CD4-positive, CD25-positive, alpha-beta regulatory T cell (primary cell): ENCODE results near the gene MLH3. TPM values are rescaled to one million over a fixed set of nuclear protein-coding genes. Genes with fewer than 3 reads are reported as not detected.

Experiments used
- ATAC-seq, 2 donors: fragments of 150-1000 bp; cut with Tn5 transposase; one replicate each; pipeline ENCODE4 v1.10.0; 2021; ENCODE audit warnings: low read depth in 2 of 2, moderate number of reproducible peaks in 2 of 2, moderate library complexity in 1 of 2
- DNase-seq, 3 donors: peaks; one replicate each; pipeline versions ENCODE4 v3.0.0 to v3.0.0-alpha.2; 2012 to 2022; ENCODE audit warnings: mixed read lengths in 1 of 3
- H3K27ac ChIP-seq: one replicate; pipeline ENCODE4 v1.7.0; 2013; ENCODE audit warnings: mild to moderate bottlenecking, low read length; ENCODE audit not compliant: insufficient read depth, poor library complexity, severe bottlenecking
- H3K27me3 ChIP-seq: one replicate; pipeline ENCODE4 v1.7.0; 2013; ENCODE audit warnings: low read length; ENCODE audit not compliant: control insufficient read depth, insufficient read depth
- H3K36me3 ChIP-seq: one replicate; pipeline ENCODE4 v1.7.0; 2013; ENCODE audit warnings: mild to moderate bottlenecking, low read length, moderate library complexity; ENCODE audit not compliant: control insufficient read depth, insufficient read depth
- H3K4me1 ChIP-seq: 2 replicates; pipeline ENCODE4 v1.7.0; 2013; ENCODE audit warnings: mild to moderate bottlenecking, low read length; ENCODE audit not compliant: insufficient read depth, control insufficient read depth, poor library complexity, severe bottlenecking
- H3K4me3 ChIP-seq: one replicate; pipeline ENCODE4 v1.7.0; 2013; ENCODE audit warnings: low read depth, mild to moderate bottlenecking, low read length, moderate library complexity
- H3K9me3 ChIP-seq, 2 experiments: 1 replicate in 1 of 2; 2 replicates in 1 of 2; pipeline ENCODE4 v1.7.0; 2013; ENCODE audit warnings: low read length in 2 of 2, mild to moderate bottlenecking in 1 of 2, moderate library complexity in 1 of 2; ENCODE audit not compliant: control insufficient read depth in 2 of 2
- H3K27ac Mint-ChIP-seq, 3 donors: one replicate each; pipeline ENCODE4 v1.8.0; 2020 to 2022; ENCODE audit warnings: mild to moderate bottlenecking in 3 of 3, mixed read lengths in 3 of 3, moderate library complexity in 2 of 3
- H3K27me3 Mint-ChIP-seq: one replicate; pipeline ENCODE4 v1.8.0; 2022; ENCODE audit warnings: mild to moderate bottlenecking, mixed read lengths
- H3K36me3 Mint-ChIP-seq: one replicate; pipeline ENCODE4 v1.8.0; 2020; ENCODE audit warnings: mixed read lengths
- H3K4me1 Mint-ChIP-seq, 4 donors: one replicate each; pipeline ENCODE4 v1.8.0; 2020 to 2022; ENCODE audit warnings: mixed read lengths in 4 of 4, mild to moderate bottlenecking in 1 of 4
- H3K4me3 Mint-ChIP-seq, 4 donors: one replicate each; pipeline ENCODE4 v1.8.0; 2020 to 2022; ENCODE audit warnings: mild to moderate bottlenecking in 4 of 4, mixed read lengths in 4 of 4, moderate library complexity in 3 of 4
- H3K9me3 Mint-ChIP-seq, 7 donors: one replicate each; pipeline ENCODE4 v1.8.0; 2020 to 2022; ENCODE audit warnings: mixed read lengths in 7 of 7, mild to moderate bottlenecking in 3 of 7, moderate library complexity in 2 of 7
- polyA plus RNA-seq, 4 donors: library from polyadenylated mRNA; unstranded; fragments of 300-500 nt; fragmentation: Illumina TruSeq; gene quantifications; one replicate each; pipeline ENCODE4 v1.2.3, GENCODE V29; 2021
- total RNA-seq: library from RNA; stranded (reverse); gene quantifications from one replicate; pipeline ENCODE4 v1.2.3, GENCODE V29; 2022

Gene MLH3
- total and polyA plus RNA-seq, 5 donors from 2014 or later: 7.2 to 18.9 (median 13.1) TPM

DNA sequence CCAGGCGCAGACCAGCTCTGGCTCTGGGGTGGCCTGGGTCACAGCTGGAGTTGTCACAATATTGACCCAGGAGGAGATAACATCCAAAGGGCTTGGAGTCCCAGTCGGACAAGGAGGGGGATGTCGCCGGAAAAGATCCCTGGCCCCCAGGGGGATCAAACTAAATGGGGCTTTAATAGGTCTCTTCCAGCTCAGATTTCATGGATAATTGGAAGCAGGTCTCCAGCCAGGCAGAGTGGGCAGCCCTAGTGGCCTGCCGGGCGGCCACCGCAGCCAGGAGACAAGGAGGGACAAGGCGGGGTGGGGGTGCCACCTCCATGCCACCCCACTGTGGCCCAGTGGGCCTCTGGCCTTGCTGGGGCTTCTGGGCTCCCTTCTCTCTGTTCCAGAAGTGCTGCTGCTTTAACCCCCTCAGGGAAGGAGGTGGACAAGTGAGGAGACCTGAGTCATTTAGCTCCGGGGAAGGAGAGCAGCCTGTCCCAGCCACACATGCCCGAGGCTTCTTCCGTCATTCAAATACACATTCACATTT is 72.8 kb downstream of the MLH3 start:
- Mint-ChIP-seq H3K4me3 (no peak overlapping the region), H3K4me1 (peaks cover 0 to 2% (median under 1%) of the 10 kb centered on the region in 4 donors), H3K9me3 (no peaks in the 10 kb centered on the region), H3K27me3 (peaks cover 5% of the 10 kb centered on the region), H3K36me3 (no peaks in the 10 kb centered on the region), H3K27ac (no peak overlapping the region)
- Histone ChIP-seq H3K27ac (no peak overlapping the region), H3K36me3 (no peaks in the 10 kb centered on the region), H3K4me3 (no peak overlapping the region), H3K9me3 (no peaks in the 10 kb centered on the region), H3K27me3 (no peaks in the 10 kb centered on the region), H3K4me1 (no peaks in the 10 kb centered on the region)
- DNase-seq (no peak), ATAC-seq (no peak)

DNA sequence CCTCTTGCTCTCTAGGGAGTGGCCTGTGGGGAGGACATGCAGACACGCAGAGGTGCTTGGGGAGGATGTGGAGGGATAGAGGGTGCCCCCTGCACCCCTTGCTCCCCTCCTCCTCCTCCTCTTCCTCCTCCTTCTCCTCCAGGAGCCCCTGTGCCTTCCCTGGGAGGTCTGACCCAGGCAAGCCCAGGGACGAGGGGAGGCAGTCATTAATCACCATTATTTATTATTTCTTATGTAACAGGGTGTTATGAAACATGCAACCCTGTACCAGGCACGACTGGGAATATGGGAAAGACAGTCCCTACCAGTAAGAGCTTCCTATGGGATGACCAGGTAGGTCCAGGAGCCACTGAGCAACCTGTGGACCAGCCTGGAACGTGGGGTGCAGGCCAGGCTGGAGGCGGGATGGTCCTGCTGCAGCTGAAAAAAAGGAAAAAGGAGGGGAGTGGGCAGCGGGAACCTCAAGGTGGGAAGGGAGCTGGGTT is 73.3 kb downstream of the MLH3 start:
- Mint-ChIP-seq H3K27me3 (peaks cover 5% of the 10 kb centered on the region), H3K27ac (no peak overlapping the region), H3K4me3 (no peak overlapping the region), H3K4me1 (peaks cover 0 to 2% (median under 1%) of the 10 kb centered on the region in 4 donors), H3K9me3 (no peaks in the 10 kb centered on the region), H3K36me3 (no peaks in the 10 kb centered on the region)
- Histone ChIP-seq H3K27ac (no peak overlapping the region), H3K36me3 (no peaks in the 10 kb centered on the region), H3K27me3 (no peaks in the 10 kb centered on the region), H3K4me3 (no peak overlapping the region), H3K4me1 (no peaks in the 10 kb centered on the region), H3K9me3 (no peaks in the 10 kb centered on the region)
- DNase-seq (no peak), ATAC-seq (no peak)

DNA sequence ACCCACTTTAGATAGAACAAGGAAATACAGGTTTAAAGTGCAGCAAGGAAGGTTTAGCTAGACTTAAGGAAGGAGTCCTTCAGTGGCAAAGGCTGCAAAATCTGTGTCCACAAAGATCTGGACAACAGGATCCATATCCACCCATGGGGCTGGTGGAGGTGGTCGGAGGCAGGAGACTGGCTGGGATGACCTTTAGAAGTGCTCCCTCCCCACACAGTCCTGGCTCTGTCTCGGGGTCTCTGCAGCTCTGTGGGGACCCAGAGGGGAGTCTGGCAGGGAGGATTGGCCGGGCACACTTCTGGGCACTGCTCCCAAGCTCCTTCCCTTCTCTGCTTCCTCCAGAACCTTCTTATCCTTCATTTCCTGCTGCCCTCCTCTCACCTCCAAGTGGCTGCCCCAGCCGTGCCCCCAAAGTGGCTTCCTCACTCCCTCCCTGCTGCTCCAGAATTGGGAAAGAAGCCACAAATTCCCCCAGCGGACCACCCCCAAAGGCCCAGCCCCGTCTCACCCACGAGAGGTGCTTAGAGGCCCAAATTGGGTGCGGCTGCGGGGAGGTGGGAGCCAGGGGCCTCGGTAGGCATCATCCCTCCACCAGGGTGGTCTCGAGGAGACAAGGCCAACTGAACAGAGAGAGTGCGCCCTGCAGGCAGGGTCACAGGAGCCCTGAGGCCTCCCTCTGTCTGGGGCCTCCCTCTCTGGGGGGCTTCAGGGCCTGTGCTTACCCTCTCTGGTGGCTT is 73.9 kb downstream of the MLH3 start:
- H3K4me1 Mint-ChIP-seq: peaks cover 0 to 2% (median under 1%) of the 10 kb centered on the region in 4 donors
- no peak for ATAC-seq
- Histone ChIP-seq H3K27me3 (no peaks in the 10 kb centered on the region), H3K9me3 (no peaks in the 10 kb centered on the region), H3K4me1 (no peaks in the 10 kb centered on the region), H3K27ac (no peak overlapping the region), H3K36me3 (no peaks in the 10 kb centered on the region), H3K4me3 (no peak overlapping the region)
- no peaks in the 10 kb centered on the region for H3K9me3 Mint-ChIP-seq
- H3K27ac Mint-ChIP-seq: no peak overlapping the region
- no peak overlapping the region for H3K4me3 Mint-ChIP-seq
- H3K36me3 Mint-ChIP-seq: no peaks in the 10 kb centered on the region
- H3K27me3 Mint-ChIP-seq: peaks cover 5% of the 10 kb centered on the region
- no peak for DNase-seq

GRCh38 chr14:74976264-74977113 is 74.8 kb downstream of the MLH3 start:
- Mint-ChIP-seq H3K9me3 (no peaks in the 10 kb centered on the region), H3K27me3 (peaks cover 5% of the 10 kb centered on the region), H3K4me3 (no peak overlapping the region), H3K36me3 (no peaks in the 10 kb centered on the region), H3K27ac (peak overlapping the region in 1 of 3 donors; percentile 27), H3K4me1 (peaks cover 0 to 2% (median under 1%) of the 10 kb centered on the region in 4 donors)
- DNase-seq (no peak), ATAC-seq (no peak)
- Histone ChIP-seq H3K9me3 (no peaks in the 10 kb centered on the region), H3K27ac (no peak overlapping the region), H3K27me3 (no peaks in the 10 kb centered on the region), H3K4me3 (no peak overlapping the region), H3K4me1 (no peaks in the 10 kb centered on the region), H3K36me3 (no peaks in the 10 kb centered on the region)

DNA sequence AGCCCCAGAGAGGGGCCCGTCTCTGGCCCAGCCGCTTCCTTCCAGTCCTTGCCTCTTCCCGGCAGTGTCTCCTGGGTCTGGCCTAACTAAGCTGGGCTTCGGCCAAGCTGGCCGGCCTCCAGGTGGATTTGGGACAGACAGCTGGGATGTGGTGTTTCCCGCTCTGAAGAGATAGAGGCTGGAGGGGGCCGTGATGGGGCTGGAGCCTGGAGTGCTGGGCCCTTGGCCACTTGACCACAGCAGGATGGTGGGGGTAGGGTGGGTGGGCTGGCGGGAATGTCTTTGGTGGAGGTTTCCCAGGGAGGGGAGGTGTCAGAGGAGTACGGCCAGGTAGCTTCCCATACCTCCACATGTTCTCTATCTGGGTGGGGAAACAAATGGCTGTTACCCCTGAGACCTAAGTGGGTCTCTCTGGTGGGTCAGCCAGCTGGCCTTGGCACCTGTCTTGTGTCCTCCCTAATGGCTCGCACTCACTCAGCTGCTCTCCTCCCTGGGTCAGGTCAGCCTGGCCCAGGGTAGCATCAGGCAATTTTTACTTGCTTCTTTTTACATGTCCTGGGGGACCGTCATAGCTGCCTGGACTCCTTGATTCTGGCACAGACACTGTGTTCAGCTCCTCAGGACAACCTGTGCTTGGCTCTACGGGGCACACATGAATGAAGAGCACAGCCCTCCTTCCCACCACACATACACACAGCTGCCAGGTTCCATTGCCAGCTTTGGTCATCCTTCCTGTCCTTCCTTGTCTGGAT is 76.0 kb downstream of the MLH3 start:
- peaks cover 0 to 2% (median under 1%) of the 10 kb centered on the region in 4 donors for H3K4me1 Mint-ChIP-seq
- no peaks in the 10 kb centered on the region for H3K36me3 Mint-ChIP-seq
- H3K36me3 ChIP-seq: no peaks in the 10 kb centered on the region
- no peaks in the 10 kb centered on the region for H3K27me3 ChIP-seq
- no peak overlapping the region for H3K27ac ChIP-seq
- DNase-seq (no peak), ATAC-seq (no peak)
- H3K4me3 ChIP-seq: no peak overlapping the region
- H3K4me1 ChIP-seq: no peaks in the 10 kb centered on the region
- peaks cover 5% of the 10 kb centered on the region for H3K27me3 Mint-ChIP-seq
- no peak overlapping the region for H3K4me3 Mint-ChIP-seq
- H3K9me3 ChIP-seq: no peaks in the 10 kb centered on the region
- no peak overlapping the region for H3K27ac Mint-ChIP-seq
- no peaks in the 10 kb centered on the region for H3K9me3 Mint-ChIP-seq

DNA sequence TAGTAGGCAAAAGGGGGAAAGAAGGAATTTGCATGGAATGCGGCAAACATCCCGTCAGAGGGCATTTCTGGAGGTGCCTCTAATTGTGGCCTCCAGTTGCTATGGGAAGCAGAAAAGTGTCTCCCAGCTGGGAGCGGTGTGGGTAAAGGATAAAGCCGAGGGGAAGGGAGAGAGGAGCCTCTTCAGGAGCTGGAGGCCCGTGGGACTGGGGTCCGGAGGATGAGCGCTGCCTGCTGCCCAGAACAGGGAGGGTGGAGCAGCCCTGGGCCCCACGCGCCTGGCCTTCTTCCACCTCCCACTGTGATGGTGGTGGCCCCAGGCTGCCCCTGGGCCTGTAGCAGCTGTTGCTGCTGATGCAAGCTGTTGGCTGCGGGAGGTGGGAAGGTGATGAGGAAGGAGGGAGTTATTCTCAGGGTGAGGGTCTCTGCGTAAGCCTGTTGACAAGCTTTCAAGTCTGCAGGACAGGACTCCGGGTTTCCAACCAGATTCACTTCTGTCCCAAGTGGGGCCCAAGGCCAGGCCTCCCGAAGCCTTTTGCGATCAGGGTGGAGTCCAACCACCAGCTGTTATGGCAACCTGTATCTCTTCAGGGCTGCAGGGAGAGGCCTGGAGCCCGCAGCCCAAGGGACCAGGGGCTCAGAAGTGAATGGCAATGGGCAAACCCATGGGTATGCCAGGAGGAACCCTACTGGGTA is 76.8 kb downstream of the MLH3 start:
- Mint-ChIP-seq H3K27ac (peak overlapping the region in 1 of 3 donors; percentile 71), H3K36me3 (no peaks in the 10 kb centered on the region), H3K27me3 (peaks cover 5% of the 10 kb centered on the region), H3K9me3 (no peaks in the 10 kb centered on the region), H3K4me3 (no peak overlapping the region), H3K4me1 (peaks cover 0 to 2% (median under 1%) of the 10 kb centered on the region in 4 donors)
- Histone ChIP-seq H3K36me3 (no peaks in the 10 kb centered on the region), H3K27me3 (no peaks in the 10 kb centered on the region), H3K4me1 (no peaks in the 10 kb centered on the region), H3K4me3 (no peak overlapping the region), H3K9me3 (no peaks in the 10 kb centered on the region), H3K27ac (no peak overlapping the region)
- ATAC-seq (no peak), DNase-seq (no peak)

GRCh38 chr14:74973905-74974363 is 77.3 kb downstream of the MLH3 start:
- Histone ChIP-seq H3K4me1 (no peaks in the 10 kb centered on the region), H3K9me3 (no peaks in the 10 kb centered on the region), H3K27me3 (no peaks in the 10 kb centered on the region), H3K36me3 (no peaks in the 10 kb centered on the region), H3K27ac (no peak overlapping the region), H3K4me3 (no peak overlapping the region)
- Mint-ChIP-seq H3K27me3 (peaks cover 3% of the 10 kb centered on the region), H3K36me3 (no peaks in the 10 kb centered on the region), H3K27ac (peak overlapping the region in 1 of 3 donors; percentile 71), H3K9me3 (no peaks in the 10 kb centered on the region), H3K4me1 (peaks cover 0 to 2% (median under 1%) of the 10 kb centered on the region in 4 donors), H3K4me3 (no peak overlapping the region)
- DNase-seq (no peak), ATAC-seq (no peak)
